Glutamatergic neuron (in vitro differentiated cells): ENCODE results near the gene PKMYT1. TPM values are rescaled to one million over a fixed set of nuclear protein-coding genes. Genes with fewer than 3 reads are reported as not detected.

ENCODE experiments used
- DNase-seq: peaks from one replicate; pipeline ENCODE4 v3.0.0; 2022
- H3K27ac Mint-ChIP-seq: one replicate; pipeline ENCODE4 v1.8.0; 2020; ENCODE audit warnings: mild to moderate bottlenecking, mixed read lengths, inconsistent platforms; ENCODE audit not compliant: unreplicated experiment
- H3K27me3 Mint-ChIP-seq: one replicate; pipeline ENCODE4 v1.8.0; 2020; ENCODE audit warnings: mild to moderate bottlenecking, moderate library complexity, mixed read lengths, inconsistent platforms; ENCODE audit not compliant: unreplicated experiment
- H3K36me3 Mint-ChIP-seq: one replicate; pipeline ENCODE4 v1.8.0; 2020; ENCODE audit warnings: mild to moderate bottlenecking, mixed read lengths, inconsistent platforms; ENCODE audit not compliant: unreplicated experiment
- H3K4me1 Mint-ChIP-seq: one replicate; pipeline ENCODE4 v1.8.0; 2020; ENCODE audit warnings: mild to moderate bottlenecking, low read depth, mixed read lengths, inconsistent platforms; ENCODE audit not compliant: unreplicated experiment
- H3K4me3 Mint-ChIP-seq: one replicate; pipeline ENCODE4 v1.8.0; 2020; ENCODE audit warnings: mild to moderate bottlenecking, mixed read lengths, inconsistent platforms; ENCODE audit not compliant: unreplicated experiment
- H3K9me3 Mint-ChIP-seq: one replicate; pipeline ENCODE4 v1.8.0; 2020; ENCODE audit warnings: mild to moderate bottlenecking, moderate library complexity, mixed read lengths, inconsistent platforms; ENCODE audit not compliant: unreplicated experiment
- total RNA-seq: library from RNA; stranded (reverse); fragmentation: NEBNext Ultra II Directional; extraction: Animal tissue kit (Norgen Biotek cat#: 25700); gene quantifications from one replicate; pipeline ENCODE4 v1.2.1, GENCODE V29; 2021; ENCODE audit not compliant: unreplicated experiment
- TF ChIP-seq, protein P1 (sequence below): fragments of 200-600 bp; sonication (generic); IDR thresholded peaks from one replicate; pipeline ENCODE4 v1.5.0; 2021; ENCODE audit not compliant: partially characterized antibody, unreplicated experiment

The PKMYT1 gene
- total RNA-seq, 1 donor from 2014 or later: 8.5 TPM

GRCh38 chr16:2999929-3000328 lies 19.7 kb upstream of the PKMYT1 start:
- Mint-ChIP-seq H3K4me1 (no peaks in the 10 kb centered on the region), H3K4me3 (no peak overlapping the region), H3K9me3 (no peaks in the 10 kb centered on the region), H3K27ac (no peak overlapping the region), H3K27me3 (peaks cover 9% of the 10 kb centered on the region), H3K36me3 (no peaks in the 10 kb centered on the region)
- TF ChIP-seq, protein P1, sequence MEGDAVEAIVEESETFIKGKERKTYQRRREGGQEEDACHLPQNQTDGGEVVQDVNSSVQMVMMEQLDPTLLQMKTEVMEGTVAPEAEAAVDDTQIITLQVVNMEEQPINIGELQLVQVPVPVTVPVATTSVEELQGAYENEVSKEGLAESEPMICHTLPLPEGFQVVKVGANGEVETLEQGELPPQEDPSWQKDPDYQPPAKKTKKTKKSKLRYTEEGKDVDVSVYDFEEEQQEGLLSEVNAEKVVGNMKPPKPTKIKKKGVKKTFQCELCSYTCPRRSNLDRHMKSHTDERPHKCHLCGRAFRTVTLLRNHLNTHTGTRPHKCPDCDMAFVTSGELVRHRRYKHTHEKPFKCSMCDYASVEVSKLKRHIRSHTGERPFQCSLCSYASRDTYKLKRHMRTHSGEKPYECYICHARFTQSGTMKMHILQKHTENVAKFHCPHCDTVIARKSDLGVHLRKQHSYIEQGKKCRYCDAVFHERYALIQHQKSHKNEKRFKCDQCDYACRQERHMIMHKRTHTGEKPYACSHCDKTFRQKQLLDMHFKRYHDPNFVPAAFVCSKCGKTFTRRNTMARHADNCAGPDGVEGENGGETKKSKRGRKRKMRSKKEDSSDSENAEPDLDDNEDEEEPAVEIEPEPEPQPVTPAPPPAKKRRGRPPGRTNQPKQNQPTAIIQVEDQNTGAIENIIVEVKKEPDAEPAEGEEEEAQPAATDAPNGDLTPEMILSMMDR: no peak
- no peak for DNase-seq

DNA sequence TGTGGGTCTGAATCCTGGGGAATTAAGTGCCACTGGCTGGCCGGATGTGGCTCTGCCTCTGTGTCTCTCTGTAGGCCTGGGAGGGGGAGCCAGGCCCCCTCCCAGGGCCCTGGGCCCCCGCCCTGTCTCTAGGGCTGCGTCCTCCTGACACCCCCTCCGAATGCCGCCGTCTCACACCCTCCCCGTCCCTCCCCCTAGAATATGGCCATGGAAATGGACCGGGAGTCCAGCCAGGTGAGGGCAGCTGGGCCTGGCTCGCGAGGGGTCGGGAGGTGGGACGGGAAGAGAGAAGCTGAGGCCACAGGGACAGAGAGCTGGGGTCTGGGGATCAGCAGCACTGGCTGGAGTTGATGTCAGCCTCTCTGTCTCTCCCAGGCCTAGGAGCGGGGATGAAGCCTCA lies 16.1 kb upstream of the PKMYT1 start:
- Mint-ChIP-seq H3K4me1 (no peaks in the 10 kb centered on the region), H3K4me3 (no peak overlapping the region), H3K27ac (no peak overlapping the region), H3K9me3 (no peaks in the 10 kb centered on the region), H3K27me3 (peaks cover 7% of the 10 kb centered on the region), H3K36me3 (no peaks in the 10 kb centered on the region)
- DNase-seq: no peak
- TF ChIP-seq, protein P1: no peak

DNA sequence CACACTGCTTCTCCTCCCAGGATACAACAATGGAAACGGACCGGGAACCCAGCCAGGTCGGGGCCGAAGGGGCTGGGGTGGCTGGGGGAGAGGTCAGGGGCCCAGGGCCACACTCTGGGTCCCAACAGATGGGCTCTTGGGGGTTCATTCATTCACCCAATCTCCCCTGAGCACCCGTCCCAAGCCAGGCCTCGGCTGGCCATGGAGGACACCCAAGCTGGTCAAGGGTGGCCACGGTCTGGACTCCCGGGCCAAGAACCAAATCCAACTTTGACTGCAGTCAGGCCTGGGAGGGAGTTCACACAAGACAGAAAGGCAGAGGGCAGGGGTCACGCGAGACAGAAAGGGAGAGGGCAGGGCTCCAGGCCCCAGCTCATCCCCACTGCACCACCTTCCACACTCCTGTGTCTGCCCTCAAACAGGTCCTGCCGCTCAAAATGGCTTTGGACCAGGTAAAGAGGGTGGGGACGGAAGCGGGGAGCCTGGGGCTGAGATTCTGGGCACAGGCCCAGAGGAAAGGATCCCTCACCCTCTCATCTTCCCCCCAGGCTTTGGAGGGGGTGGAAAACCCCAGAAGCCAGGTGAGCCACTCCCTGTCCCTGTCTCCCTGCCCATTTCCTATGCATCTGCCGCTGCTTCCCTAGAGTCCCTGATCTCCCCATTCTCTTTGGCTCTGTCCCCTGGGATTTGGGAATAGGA lies 12.3 kb upstream of the PKMYT1 start:
- Mint-ChIP-seq H3K4me3 (no peak overlapping the region), H3K27me3 (peaks cover 1% of the 10 kb centered on the region), H3K4me1 (no peaks in the 10 kb centered on the region), H3K9me3 (no peaks in the 10 kb centered on the region), H3K27ac (no peak overlapping the region), H3K36me3 (no peaks in the 10 kb centered on the region)
- TF ChIP-seq, protein P1: no peak
- DNase-seq: no peak

GRCh38 chr16:2991566-2992261 lies 11.5 kb upstream of the PKMYT1 start:
- TF ChIP-seq, protein P1: no peak
- Mint-ChIP-seq H3K27ac (no peak overlapping the region), H3K4me3 (no peak overlapping the region), H3K27me3 (peaks cover 3% of the 10 kb centered on the region), H3K36me3 (no peaks in the 10 kb centered on the region), H3K9me3 (no peaks in the 10 kb centered on the region), H3K4me1 (no peaks in the 10 kb centered on the region)
- DNase-seq: no peak

GRCh38 chr16:2990891-2991290 lies 10.6 kb upstream of the PKMYT1 start:
- Mint-ChIP-seq H3K9me3 (no peaks in the 10 kb centered on the region), H3K4me1 (no peaks in the 10 kb centered on the region), H3K27me3 (peaks cover 2% of the 10 kb centered on the region), H3K27ac (no peak overlapping the region), H3K36me3 (no peaks in the 10 kb centered on the region), H3K4me3 (no peak overlapping the region)
- no peak for DNase-seq
- TF ChIP-seq, protein P1: no peak
